ENCODE data around the gene ASTN1.

The ASTN1 gene

GRCh38 chr1:176826265-176826664 lies 338.2 kb downstream of the ASTN1 start:
- no peak for TF ChIP-seq CTCF (conservative IDR thresholded peaks at IDR 0.05; ENCODE audit: control insufficient read depth, insufficient read depth, low read depth, low read length)
- peak; percentile 41 for DNase-seq (ENCODE audit: low read depth)
- no peak overlapping the region for H3K4me3 ChIP-seq (ENCODE audit: control insufficient read depth, low read depth, low read length)

- TF ChIP-seq CTCF (conservative IDR thresholded peaks at IDR 0.05; ENCODE audit: control insufficient read depth, insufficient read depth, low read depth, low read length): no peak
- no peak overlapping the region for H3K4me3 ChIP-seq (ENCODE audit: control insufficient read depth, low read depth, low read length)
- DNase-seq (ENCODE audit: low read depth): peak; percentile 17
Observed at GRCh38 chr1:176820391-176821031, 344.0 kb downstream of the ASTN1 start.

DNA sequence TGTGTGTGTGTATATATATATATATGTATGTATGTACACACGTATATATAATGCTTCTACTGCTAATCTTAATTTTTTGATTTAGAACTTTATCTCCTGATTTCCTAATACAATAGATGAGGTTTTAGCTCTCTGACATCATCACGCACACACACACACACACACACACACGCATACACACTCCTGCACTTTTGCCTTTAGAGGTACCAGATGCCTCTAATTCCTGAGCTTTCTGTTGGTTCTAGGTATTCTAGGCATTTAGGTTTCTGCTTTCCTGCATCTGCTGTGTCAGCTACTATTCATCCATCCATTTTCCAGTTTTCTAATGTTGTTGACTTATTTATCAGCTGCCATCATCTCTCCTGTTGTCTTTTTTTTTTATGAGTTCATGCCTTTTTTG lies 348.3 kb downstream of the ASTN1 start:
- no peak overlapping the region for H3K4me3 ChIP-seq (ENCODE audit: control insufficient read depth, low read depth, low read length)
- no peak for DNase-seq (ENCODE audit: low read depth)
- no peak for TF ChIP-seq CTCF (conservative IDR thresholded peaks at IDR 0.05; ENCODE audit: control insufficient read depth, insufficient read depth, low read depth, low read length)

DNA sequence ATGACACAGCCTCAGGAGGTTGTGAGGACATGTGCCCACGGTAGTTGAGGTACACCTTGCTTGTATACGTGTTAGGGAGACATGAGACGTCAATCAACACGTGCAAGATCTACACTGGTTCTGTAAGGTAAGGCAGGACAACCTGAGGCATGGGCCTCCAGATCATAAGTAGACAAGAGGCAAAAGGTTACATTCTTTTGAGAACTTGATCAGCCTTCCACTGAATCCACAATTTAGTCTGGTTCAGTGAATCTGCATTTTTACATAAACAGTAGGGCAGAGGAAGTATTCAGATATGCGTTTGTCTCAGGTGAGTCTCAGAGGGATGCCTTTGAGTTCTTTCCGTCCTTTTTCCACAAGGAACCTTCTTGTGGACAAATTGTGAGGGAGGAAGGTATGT lies 348.9 kb downstream of the ASTN1 start:
- no peak for DNase-seq (ENCODE audit: low read depth)
- TF ChIP-seq CTCF (conservative IDR thresholded peaks at IDR 0.05; ENCODE audit: control insufficient read depth, insufficient read depth, low read depth, low read length): no peak
- H3K4me3 ChIP-seq (ENCODE audit: control insufficient read depth, low read depth, low read length): no peak overlapping the region

GRCh38 chr1:176811511-176812288 lies 352.8 kb downstream of the ASTN1 start:
- no peak for TF ChIP-seq CTCF (conservative IDR thresholded peaks at IDR 0.05; ENCODE audit: control insufficient read depth, insufficient read depth, low read depth, low read length)
- no peak overlapping the region for H3K4me3 ChIP-seq (ENCODE audit: control insufficient read depth, low read depth, low read length)
- DNase-seq (ENCODE audit: low read depth): no peak

GRCh38 chr1:176809292-176809691 lies 355.2 kb downstream of the ASTN1 start:
- H3K4me3 ChIP-seq (ENCODE audit: control insufficient read depth, low read depth, low read length): no peak overlapping the region
- TF ChIP-seq CTCF (conservative IDR thresholded peaks at IDR 0.05; ENCODE audit: control insufficient read depth, insufficient read depth, low read depth, low read length): no peak
- DNase-seq (ENCODE audit: low read depth): no peak

All from fibroblast of mammary gland (primary cell).